ENCODE data around the gene ZSWIM6. TPM values are rescaled to one million over a fixed set of nuclear protein-coding genes. Genes with fewer than 3 reads are reported as not detected.

ZSWIM6 gene
- total RNA-seq, 1 donor from 2014 or later: 18.1 TPM

DNA sequence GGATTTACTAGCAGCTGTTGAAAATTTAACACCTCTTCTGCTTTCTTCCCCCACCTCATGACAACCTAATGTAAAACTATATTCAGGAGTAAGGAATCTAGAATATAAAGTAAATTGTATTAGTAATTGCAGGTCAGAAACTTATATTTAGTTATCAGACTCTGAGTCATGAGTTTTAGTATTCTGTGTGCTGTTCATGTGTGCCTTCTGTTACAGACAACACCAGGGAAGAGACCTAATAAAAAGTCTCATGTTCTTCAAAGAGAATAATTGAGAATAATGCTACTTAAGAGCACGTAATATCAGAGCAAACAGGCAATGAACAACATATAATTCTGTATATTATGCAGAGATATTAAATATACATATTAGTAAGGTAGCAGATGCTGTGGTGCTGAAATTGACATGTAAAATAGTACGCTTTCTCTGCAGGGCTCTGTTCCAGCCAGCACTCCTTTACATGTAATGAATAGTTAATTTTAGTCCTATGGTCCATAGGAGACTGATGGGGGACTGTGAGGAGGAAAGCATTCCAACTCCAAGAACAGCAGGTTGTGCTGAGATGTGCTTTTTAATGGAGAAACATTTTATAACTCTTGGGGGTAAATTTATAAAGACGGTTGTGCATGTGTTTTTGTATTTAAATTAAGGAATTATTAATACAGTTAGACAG is 106.4 kb downstream of the ZSWIM6 start:
- Histone ChIP-seq H3K36me3 (no peaks in the 10 kb centered on the region), H3K9me3 (peaks cover 14% of the 10 kb centered on the region), H3K27ac (no peak overlapping the region), H3K4me3 (no peak overlapping the region), H3K4me1 (no peaks in the 10 kb centered on the region), H3K27me3 (ENCODE audit: low read depth) (no peaks in the 10 kb centered on the region)
- intact Hi-C loops (cut with DNase I): no loop called here
- ATAC-seq (no peak), DNase-seq (no peak)
- no peak for TF ChIP-seq CTCF (IDR thresholded peaks at IDR 0.05)

DNA sequence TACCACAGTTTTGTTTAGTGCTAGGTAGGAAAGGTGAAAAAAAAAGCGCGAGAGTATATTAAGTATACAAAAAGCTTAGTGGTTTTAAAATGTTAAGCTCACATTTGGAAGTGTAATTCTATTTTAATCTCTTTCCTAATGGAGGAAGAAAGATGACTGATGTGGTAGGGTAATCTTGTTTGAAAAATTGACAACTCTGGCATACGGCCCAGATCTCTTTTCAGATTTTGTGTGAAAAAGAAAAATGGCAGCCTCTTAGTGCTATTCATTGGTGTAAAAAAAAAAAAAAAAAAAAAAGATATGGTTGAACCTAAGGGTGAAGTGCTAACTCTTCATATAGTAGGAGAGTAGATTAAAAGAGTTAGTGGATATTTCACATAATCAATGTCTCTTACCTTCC is 108.0 kb downstream of the ZSWIM6 start:
- TF ChIP-seq CTCF (IDR thresholded peaks at IDR 0.05): no peak
- Histone ChIP-seq H3K4me3 (no peak overlapping the region), H3K9me3 (peaks cover 14% of the 10 kb centered on the region), H3K4me1 (no peaks in the 10 kb centered on the region), H3K27me3 (ENCODE audit: low read depth) (no peaks in the 10 kb centered on the region), H3K27ac (no peak overlapping the region), H3K36me3 (no peaks in the 10 kb centered on the region)
- intact Hi-C loops (cut with DNase I): no loop called here
- DNase-seq (no peak), ATAC-seq (no peak)

DNA sequence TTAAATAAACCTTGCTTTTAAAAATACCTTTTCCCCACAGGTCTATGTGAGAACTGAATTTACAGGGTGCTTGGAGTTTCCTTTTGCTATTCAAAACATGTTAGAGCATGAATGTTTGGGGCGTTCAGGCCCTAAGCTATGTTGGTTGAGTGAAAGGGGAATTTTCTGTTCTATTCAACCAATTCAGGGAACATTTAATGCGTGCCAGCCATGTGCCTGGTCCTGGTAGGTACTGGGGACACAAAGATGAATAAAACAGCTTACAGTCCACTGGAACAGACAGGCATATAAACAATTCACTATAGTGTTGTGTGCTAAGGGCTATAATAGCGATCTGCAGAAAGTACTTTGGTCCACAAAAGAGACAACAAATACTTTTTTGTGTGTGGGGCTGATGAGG is 108.5 kb downstream of the ZSWIM6 start:
- Histone ChIP-seq H3K27ac (no peak overlapping the region), H3K4me3 (no peak overlapping the region), H3K9me3 (peaks cover 14% of the 10 kb centered on the region), H3K36me3 (no peaks in the 10 kb centered on the region), H3K27me3 (ENCODE audit: low read depth) (no peaks in the 10 kb centered on the region), H3K4me1 (no peaks in the 10 kb centered on the region)
- ATAC-seq (no peak), DNase-seq (no peak)
- intact Hi-C loops (cut with DNase I): no loop called here
- no peak for TF ChIP-seq CTCF (IDR thresholded peaks at IDR 0.05)

GRCh38 chr5:61441742-61442141 is 109.7 kb downstream of the ZSWIM6 start:
- ATAC-seq (no peak), DNase-seq (no peak)
- intact Hi-C loops (cut with DNase I): no loop called here
- peaks cover 14% of the 10 kb centered on the region for H3K9me3 ChIP-seq
- no peaks in the 10 kb centered on the region for H3K36me3 ChIP-seq
- no peak overlapping the region for H3K4me3 ChIP-seq
- H3K4me1 ChIP-seq: no peaks in the 10 kb centered on the region
- no peak for TF ChIP-seq CTCF (IDR thresholded peaks at IDR 0.05)
- no peak overlapping the region for H3K27ac ChIP-seq
- no peaks in the 10 kb centered on the region for H3K27me3 ChIP-seq (ENCODE audit: low read depth)

GRCh38 chr5:61447780-61448495 is 115.9 kb downstream of the ZSWIM6 start:
- Histone ChIP-seq H3K27ac (no peak overlapping the region), H3K4me3 (no peak overlapping the region), H3K36me3 (no peaks in the 10 kb centered on the region), H3K27me3 (ENCODE audit: low read depth) (no peaks in the 10 kb centered on the region), H3K4me1 (peaks cover 20% of the 10 kb centered on the region), H3K9me3 (peaks cover 17% of the 10 kb centered on the region)
- DNase-seq (no peak), ATAC-seq (no peak)
- intact Hi-C loops (cut with DNase I): no loop called here
- no peak for TF ChIP-seq CTCF (IDR thresholded peaks at IDR 0.05)
